LNCaP clone FGC (cell line): ENCODE data around the gene SMAD4.

Experiments
- DNase-seq: peaks from one replicate; pipeline ENCODE4 v3.0.0-alpha.2; 2011; ENCODE audit warnings: low read depth
- H3K4me3 ChIP-seq: 2 replicates; pipeline ENCODE4 v1.5.1; 2011; ENCODE audit warnings: mild to moderate bottlenecking, low read depth, low read length, control low read depth
- CTCF ChIP-seq: IDR thresholded peaks from 2 replicates; pipeline ENCODE4 v1.5.1; 2012; ENCODE audit warnings: mild to moderate bottlenecking; ENCODE audit not compliant: control insufficient read depth, insufficient read depth; ENCODE audit errors: extremely low read depth

The SMAD4 gene

GRCh38 chr18:51037230-51037629 is 7.2 kb downstream of the SMAD4 start:
- no peak for TF ChIP-seq CTCF
- no peak for DNase-seq

DNA sequence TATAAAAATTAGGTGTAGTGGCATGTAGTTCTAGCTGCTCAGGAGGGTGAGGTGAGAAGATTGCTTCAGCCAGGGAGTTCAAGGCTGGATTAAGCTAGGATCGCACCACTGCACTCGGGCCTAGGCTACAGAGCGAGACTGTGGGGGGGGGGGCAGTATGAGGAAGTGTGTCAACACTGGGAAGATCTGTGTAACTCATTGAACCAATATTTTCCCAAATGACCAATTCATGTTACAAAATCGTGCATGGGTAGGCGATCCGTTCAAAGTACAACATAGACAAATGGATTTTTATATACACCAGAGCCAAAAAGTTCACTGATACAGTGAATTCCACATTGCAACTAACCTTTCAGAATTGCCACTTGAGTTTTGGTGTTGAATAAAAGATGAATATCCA is 8.1 kb downstream of the SMAD4 start:
- no peak for DNase-seq
- TF ChIP-seq CTCF = no peak
- no peak overlapping the region for H3K4me3 ChIP-seq

More at GRCh38 chr18:51037230-51037629, 7.2 kb downstream of the SMAD4 start:
- no peak overlapping the region for H3K4me3 ChIP-seq

DNA sequence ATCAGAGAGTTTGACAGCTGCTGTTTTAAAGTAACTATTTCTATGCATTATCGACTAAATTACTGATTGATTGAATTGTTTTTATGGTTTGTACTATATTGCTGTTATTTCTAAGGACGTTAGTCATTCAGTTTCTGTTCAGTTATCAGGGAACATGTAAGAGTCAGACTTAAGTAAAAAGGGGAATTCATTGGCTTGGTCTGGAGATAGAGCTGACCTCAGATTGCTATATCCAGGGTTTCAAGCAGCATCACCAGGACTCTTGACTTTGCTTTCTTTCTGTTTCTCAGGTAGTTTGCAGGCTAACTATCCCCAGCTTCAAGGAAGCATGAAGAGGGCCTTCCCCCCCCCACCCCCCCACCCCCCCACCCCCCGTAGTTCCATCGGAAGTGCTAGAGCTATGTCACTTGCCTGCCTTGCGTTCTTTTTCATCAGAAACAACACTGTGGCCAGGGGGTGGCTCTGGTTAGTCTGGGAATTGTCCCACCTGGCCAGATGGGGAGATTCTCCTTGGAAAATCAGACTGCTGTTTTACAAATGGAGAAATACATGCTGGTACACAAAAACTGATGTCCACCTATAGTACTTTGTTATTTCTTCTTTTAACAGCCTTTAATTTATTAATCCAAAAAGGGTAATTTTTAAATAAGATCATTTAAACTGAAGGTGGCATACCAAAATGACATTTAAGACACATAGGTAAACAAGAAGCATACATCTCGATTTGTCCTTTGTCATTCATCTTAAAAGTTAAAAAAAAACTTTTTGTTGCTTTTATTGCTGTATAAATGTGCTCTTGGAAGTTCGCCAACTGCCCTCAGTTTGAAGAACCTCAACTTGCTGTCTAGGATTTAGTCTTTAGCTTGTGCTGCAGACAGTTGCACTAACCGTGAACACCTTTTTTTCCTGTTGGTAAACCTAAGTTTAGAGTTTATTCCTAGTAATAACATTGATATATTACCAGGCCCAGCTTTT is 9.4 kb downstream of the SMAD4 start:
- TF ChIP-seq CTCF = no peak
- DNase-seq = no peak
- H3K4me3 ChIP-seq = no peak overlapping the region

GRCh38 chr18:51041677-51042352 is 11.8 kb downstream of the SMAD4 start:
- no peak for TF ChIP-seq CTCF
- DNase-seq = no peak
- H3K4me3 ChIP-seq = no peak overlapping the region

DNA sequence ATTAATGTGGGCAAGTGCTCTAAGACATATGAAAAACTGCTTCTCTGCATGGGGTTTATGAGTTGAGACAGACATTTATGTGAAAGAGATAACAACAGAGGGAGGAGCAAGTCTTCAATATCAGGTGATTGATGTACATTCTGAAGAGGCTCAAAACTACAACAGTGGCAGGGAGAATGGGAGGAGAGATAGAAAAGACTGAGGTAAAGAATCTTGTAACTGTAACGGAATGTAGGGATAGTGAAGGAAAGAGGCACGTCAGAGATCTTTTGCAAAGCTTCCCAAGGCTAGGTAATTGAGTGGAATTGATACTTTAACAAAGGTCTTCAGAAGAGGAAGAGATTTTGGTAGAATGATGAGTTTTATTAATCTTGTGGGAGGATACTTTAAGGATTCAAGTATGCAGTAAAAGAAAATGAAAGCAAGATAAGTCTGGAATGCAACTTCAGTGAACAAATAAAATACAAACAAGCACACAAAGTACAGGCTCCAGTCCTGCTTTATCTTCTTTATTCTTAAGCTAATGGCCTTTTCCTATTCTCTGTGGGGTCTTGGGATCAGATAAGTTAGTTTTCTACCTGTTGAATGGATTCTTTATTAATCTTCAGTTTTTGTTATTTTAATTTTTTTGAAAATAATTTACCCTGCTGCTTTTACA is 15.0 kb downstream of the SMAD4 start:
- no peak for TF ChIP-seq CTCF
- peak overlapping the region; percentile 28 for H3K4me3 ChIP-seq
- DNase-seq = peak; percentile 17

- H3K4me3 ChIP-seq = no peak overlapping the region
- no peak for TF ChIP-seq CTCF
- DNase-seq = no peak
Measured at GRCh38 chr18:51048190-51048589, 18.2 kb downstream of the SMAD4 start.
